HCT116 (cell line): Measurements from ENCODE around the gene TNFSF8.

Source experiments
- CBX3 ChIP-seq: IDR thresholded peaks from 2 replicates; pipeline ENCODE4 v1.6.1; 2012; ENCODE audit warnings: low read depth
- EZH2 ChIP-seq: fragments of 200-600 bp; sonication (generic); IDR thresholded peaks from 2 replicates; pipeline ENCODE4 v1.6.1; 2017; ENCODE audit warnings: antibody characterized with exemption, mixed run types
- EZH2phosphoT487 ChIP-seq: fragments of 200-600 bp; IDR thresholded peaks from 2 replicates; pipeline ENCODE4 v1.6.1; 2018; ENCODE audit warnings: antibody characterized with exemption, borderline replicate concordance
- JUND ChIP-seq: IDR thresholded peaks from 2 replicates; pipeline ENCODE4 v1.6.1; 2012
- POLR2A ChIP-seq: IDR thresholded peaks from 2 replicates; pipeline ENCODE4 v1.7.0; 2011; ENCODE audit warnings: borderline replicate concordance; ENCODE audit not compliant: insufficient read depth, insufficient read length; ENCODE audit errors: extremely low read depth
- POLR2AphosphoS5 ChIP-seq: IDR thresholded peaks from 2 replicates; pipeline ENCODE4 v1.6.1; 2011; ENCODE audit warnings: mild to moderate bottlenecking, low read depth, low read length, moderate library complexity
- SRF ChIP-seq: IDR thresholded peaks from 2 replicates; pipeline ENCODE4 v1.6.1; 2012; ENCODE audit warnings: low read depth
- YY1 ChIP-seq: IDR thresholded peaks from 2 replicates; pipeline ENCODE4 v1.6.1; 2011; ENCODE audit warnings: low read length, low read depth, moderate library complexity, mild to moderate bottlenecking; ENCODE audit not compliant: insufficient replicate concordance; ENCODE audit errors: extremely low read depth
- ZFX ChIP-seq: fragments of 450-650 bp; IDR thresholded peaks from 2 replicates; pipeline ENCODE4 v1.6.1; 2017
- TF ChIP-seq, protein P1 (sequence below), 3 experiments: fragments of 200-600 bp in 1 of 3; sonication (generic) in 1 of 3; IDR thresholded peaks in 2 of 3; conservative IDR thresholded peaks in 1 of 3; 2 replicates each; pipeline ENCODE4 v1.5.1; 2012 to 2017; ENCODE audit warnings: low read depth in 2 of 3, low read length in 2 of 3, antibody characterized with exemption in 1 of 3, borderline replicate concordance in 1 of 3, control low read depth in 1 of 3, mild to moderate bottlenecking in 1 of 3, mixed read lengths in 1 of 3, mixed run types in 1 of 3, moderate library complexity in 1 of 3; ENCODE audit not compliant: insufficient read depth in 1 of 3
- TF ChIP-seq, protein P2 (sequence below): IDR thresholded peaks from 2 replicates; pipeline ENCODE4 v1.6.1; 2012
- TF ChIP-seq, protein P3 (sequence below): IDR thresholded peaks from 2 replicates; pipeline ENCODE4 v1.6.1; 2012; ENCODE audit warnings: low read depth
- TF ChIP-seq, protein P4 (sequence below): IDR thresholded peaks from 2 replicates; pipeline ENCODE4 v1.6.1; 2011; ENCODE audit warnings: mild to moderate bottlenecking, low read length, moderate library complexity; ENCODE audit not compliant: insufficient replicate concordance; ENCODE audit errors: extremely low read depth

DNA sequence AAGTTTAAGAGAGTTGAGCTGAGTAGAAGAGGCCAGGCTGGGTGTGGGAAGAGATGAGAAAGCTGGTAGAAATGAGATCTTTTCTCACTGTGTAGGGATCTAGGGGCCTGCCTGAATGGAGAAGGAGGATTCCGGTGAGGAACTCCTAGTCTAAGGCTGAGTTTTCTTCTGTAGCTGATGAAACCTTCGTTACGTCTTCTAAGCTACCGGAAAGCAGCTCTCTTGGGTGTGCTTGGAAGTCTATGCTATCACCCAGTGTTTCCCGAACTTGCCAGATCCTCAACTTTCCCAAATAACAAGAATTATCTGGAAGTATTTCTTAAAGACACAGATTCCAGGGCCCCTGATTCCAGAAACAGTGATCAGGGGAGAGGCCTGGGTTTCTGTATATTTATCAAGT, 69.1 kb downstream of the TNFSF8 start:
- TF ChIP-seq EZH2 (no peak), POLR2AphosphoS5 (no peak), POLR2A (no peak), CBX3 (no peak), SRF (no peak), JUND (no peak), YY1 (no peak), ZFX (no peak), EZH2phosphoT487 (no peak)
- TF ChIP-seq, protein P1, sequence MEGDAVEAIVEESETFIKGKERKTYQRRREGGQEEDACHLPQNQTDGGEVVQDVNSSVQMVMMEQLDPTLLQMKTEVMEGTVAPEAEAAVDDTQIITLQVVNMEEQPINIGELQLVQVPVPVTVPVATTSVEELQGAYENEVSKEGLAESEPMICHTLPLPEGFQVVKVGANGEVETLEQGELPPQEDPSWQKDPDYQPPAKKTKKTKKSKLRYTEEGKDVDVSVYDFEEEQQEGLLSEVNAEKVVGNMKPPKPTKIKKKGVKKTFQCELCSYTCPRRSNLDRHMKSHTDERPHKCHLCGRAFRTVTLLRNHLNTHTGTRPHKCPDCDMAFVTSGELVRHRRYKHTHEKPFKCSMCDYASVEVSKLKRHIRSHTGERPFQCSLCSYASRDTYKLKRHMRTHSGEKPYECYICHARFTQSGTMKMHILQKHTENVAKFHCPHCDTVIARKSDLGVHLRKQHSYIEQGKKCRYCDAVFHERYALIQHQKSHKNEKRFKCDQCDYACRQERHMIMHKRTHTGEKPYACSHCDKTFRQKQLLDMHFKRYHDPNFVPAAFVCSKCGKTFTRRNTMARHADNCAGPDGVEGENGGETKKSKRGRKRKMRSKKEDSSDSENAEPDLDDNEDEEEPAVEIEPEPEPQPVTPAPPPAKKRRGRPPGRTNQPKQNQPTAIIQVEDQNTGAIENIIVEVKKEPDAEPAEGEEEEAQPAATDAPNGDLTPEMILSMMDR (IDR thresholded peaks at IDR 0.05 in 2 of 3, conservative IDR thresholded peaks at IDR 0.05 in 1 of 3; ENCODE audit: borderline replicate concordance in 1 of 3, insufficient read depth in 1 of 3, low read depth in 2 of 3, low read length in 2 of 3): no peak
- TF ChIP-seq, protein P2, sequence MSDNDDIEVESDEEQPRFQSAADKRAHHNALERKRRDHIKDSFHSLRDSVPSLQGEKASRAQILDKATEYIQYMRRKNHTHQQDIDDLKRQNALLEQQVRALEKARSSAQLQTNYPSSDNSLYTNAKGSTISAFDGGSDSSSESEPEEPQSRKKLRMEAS: no peak
- TF ChIP-seq, protein P3, sequence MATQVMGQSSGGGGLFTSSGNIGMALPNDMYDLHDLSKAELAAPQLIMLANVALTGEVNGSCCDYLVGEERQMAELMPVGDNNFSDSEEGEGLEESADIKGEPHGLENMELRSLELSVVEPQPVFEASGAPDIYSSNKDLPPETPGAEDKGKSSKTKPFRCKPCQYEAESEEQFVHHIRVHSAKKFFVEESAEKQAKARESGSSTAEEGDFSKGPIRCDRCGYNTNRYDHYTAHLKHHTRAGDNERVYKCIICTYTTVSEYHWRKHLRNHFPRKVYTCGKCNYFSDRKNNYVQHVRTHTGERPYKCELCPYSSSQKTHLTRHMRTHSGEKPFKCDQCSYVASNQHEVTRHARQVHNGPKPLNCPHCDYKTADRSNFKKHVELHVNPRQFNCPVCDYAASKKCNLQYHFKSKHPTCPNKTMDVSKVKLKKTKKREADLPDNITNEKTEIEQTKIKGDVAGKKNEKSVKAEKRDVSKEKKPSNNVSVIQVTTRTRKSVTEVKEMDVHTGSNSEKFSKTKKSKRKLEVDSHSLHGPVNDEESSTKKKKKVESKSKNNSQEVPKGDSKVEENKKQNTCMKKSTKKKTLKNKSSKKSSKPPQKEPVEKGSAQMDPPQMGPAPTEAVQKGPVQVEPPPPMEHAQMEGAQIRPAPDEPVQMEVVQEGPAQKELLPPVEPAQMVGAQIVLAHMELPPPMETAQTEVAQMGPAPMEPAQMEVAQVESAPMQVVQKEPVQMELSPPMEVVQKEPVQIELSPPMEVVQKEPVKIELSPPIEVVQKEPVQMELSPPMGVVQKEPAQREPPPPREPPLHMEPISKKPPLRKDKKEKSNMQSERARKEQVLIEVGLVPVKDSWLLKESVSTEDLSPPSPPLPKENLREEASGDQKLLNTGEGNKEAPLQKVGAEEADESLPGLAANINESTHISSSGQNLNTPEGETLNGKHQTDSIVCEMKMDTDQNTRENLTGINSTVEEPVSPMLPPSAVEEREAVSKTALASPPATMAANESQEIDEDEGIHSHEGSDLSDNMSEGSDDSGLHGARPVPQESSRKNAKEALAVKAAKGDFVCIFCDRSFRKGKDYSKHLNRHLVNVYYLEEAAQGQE: no peak
- TF ChIP-seq, protein P4, sequence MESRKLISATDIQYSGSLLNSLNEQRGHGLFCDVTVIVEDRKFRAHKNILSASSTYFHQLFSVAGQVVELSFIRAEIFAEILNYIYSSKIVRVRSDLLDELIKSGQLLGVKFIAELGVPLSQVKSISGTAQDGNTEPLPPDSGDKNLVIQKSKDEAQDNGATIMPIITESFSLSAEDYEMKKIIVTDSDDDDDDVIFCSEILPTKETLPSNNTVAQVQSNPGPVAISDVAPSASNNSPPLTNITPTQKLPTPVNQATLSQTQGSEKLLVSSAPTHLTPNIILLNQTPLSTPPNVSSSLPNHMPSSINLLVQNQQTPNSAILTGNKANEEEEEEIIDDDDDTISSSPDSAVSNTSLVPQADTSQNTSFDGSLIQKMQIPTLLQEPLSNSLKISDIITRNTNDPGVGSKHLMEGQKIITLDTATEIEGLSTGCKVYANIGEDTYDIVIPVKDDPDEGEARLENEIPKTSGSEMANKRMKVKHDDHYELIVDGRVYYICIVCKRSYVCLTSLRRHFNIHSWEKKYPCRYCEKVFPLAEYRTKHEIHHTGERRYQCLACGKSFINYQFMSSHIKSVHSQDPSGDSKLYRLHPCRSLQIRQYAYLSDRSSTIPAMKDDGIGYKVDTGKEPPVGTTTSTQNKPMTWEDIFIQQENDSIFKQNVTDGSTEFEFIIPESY: no peak
